Frontal cortex (tissue), 4 donors: ENCODE measurements around the gene GRM4. TPM values are rescaled to one million over a fixed set of nuclear protein-coding genes. Genes with fewer than 3 reads are reported as not detected.

Experiments
- DNase-seq, 2 donors: peaks; one replicate each; pipeline ENCODE4 v3.0.0; 2012; ENCODE audit warnings: low spot score in 2 of 2
- FAIRE-seq: peaks from 2 replicates; lab custom pipeline; 2012; peaks lifted over from hg19 to GRCh38; lab: Jason Lieb, UNC
- total RNA-seq: library from RNA; depleted of rRNA; stranded (reverse); fragments of >200 nt; gene quantifications from one replicate; pipeline ENCODE4 v1.2.3, GENCODE V29; 2014
- donor health status: control.
- donor health status: control.
- donor health status: control.

The GRM4 gene
- total RNA-seq, 1 donor from 2014 or later, result 3.7 TPM

DNA sequence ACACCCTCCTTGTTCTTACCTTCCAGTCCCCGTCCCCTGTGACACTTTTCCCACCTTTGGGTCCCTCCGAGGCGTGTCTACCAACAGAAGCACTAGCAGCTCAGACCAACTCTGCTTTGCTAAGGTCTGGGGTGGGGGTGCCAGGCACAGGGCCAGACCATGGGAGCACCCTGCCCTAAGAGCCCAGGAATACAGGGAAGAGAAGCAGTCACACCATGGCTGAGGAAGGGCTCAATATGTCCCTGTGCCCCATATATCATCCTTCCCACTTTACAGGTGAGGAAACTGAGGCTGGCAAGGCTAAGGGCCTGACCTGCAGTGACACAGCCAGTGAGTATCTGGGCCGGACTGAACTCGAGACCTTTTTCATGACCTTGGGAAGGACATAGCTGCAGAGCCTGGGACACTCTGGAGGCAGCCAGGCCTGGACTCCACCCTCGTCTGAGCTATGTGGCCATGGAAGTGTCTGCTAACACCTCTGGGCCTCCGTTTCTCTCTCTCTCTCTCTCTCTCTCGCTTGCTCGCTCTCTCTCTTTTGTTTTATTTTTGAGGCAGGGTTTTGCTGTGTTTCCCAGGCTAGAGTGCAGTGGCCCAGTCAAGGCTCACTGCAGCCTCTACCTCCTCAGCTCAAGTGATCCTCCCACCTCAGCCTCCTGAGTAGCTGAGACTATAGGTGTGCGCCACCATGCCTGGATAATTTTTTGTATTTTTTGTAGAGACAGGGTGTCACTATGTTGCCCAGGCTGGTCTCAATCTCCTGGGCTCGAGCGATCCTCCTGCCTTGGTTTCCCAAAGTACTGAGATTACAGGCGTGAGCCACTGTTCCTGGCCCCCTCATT is 156.7 kb downstream of the GRM4 start:
- DNase-seq, result no peak
- no peak for FAIRE-seq

- DNase-seq, result no peak
- FAIRE-seq, result no peak
These were observed 157.5 kb downstream of the GRM4 start for GRCh38 chr6:33988121-33989015.

DNA sequence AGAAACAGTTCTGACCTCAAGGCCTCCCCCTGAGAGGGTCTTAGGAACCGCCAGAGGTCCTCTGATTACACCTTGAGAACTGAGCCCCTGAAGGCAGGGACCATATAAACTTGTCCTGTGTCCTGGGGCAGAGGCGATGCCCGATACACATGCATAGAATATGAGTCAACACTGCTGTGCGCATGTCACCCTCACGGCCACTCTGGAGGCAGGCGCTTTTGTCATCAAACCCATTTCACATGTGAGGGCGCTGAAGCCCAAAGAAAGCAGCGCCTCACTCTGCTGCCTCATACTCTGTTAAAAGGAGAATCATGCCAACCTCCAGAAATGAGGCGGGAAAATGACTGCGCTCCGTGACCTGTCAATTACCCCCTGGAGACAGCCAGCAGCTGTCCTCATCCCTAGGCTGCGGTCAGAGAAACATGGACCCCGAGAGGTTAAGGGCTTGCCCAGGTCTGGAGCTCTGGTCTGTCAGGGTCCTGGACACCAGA is 158.3 kb downstream of the GRM4 start:
- DNase-seq (no peak), FAIRE-seq (no peak)

DNA sequence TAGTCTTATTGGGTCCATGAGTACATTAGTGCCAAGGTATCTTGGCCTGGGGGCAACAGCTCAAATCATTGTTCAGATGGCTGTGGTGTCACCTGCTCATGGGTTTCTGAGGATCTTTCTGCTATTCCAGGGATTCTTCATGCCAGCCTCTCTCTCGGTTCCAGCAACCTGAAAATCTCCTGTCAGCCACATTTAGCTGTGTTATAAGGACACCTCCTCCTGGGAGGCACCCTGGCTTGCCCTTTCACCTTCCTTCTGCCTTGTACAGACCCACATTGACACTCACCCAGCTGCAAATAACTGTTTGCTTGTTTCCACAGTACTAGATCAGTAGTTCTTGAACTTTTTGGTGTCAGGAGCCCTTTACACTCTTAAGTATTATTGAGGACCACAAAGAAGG is 159.9 kb downstream of the GRM4 start:
- no peak for FAIRE-seq
- DNase-seq, result no peak

GRCh38 chr6:33985313-33985751 is 160.6 kb downstream of the GRM4 start:
- FAIRE-seq, result no peak

GRCh38 chr6:33984466-33985312 is 161.2 kb downstream of the GRM4 start:
- FAIRE-seq (no peak), DNase-seq (no peak)

More at GRCh38 chr6:33985313-33985751, 160.6 kb downstream of the GRM4 start:
- no peak for DNase-seq

GRCh38 chr6:33983721-33984465 is 162.0 kb downstream of the GRM4 start:
- DNase-seq (no peak), FAIRE-seq (no peak)

DNA sequence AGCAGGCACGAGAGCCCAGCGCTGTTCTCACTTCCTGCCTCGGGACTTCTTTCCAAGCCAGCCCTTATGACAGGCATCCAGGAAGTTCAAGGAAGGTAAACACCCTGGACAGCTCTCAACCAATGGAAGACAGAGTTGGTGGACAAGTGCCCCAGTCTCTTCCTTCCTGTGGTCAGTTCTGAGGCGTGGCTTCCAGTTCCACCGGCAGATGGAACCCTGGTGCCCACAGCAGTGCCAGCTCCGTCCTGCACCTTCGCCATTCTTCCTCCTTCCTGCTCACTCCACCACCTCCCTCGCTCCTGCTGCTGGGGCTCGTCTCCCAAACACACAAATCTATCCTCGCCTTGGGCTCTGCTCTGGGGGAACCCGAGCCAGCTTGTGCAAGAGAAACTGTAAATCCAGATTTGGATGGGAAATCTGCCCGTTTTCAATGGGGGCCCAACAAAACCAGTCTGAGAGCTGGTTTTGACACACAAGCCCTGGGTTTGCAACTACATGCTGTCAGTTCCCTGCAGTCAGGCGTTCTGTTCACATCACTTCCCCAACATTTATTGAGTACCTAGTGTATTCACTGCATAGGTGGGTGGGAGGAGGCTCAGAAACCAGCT is 162.7 kb downstream of the GRM4 start:
- DNase-seq (peak in 1 of 2 donors; percentile 54), FAIRE-seq (no peak)

DNA sequence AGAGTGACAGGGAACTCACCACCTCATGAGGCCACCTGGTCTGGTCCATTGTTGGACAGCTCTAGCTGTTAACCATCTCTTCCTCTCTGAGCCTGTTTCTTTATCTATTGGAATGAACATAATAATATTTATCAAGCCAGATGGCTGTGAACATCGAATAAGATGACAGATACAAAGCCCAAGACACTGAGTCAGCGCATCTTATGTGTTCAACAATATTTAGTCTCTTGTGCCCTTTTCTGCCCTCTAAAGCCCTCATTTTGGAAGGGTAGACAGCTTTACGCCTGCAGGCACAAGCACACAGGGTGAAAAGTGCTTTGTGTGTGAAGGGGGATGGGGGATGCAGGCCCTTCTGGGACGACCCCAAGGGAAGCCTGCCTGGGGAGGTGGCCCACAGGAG is 164.0 kb downstream of the GRM4 start:
- DNase-seq (no peak), FAIRE-seq (no peak)

DNA sequence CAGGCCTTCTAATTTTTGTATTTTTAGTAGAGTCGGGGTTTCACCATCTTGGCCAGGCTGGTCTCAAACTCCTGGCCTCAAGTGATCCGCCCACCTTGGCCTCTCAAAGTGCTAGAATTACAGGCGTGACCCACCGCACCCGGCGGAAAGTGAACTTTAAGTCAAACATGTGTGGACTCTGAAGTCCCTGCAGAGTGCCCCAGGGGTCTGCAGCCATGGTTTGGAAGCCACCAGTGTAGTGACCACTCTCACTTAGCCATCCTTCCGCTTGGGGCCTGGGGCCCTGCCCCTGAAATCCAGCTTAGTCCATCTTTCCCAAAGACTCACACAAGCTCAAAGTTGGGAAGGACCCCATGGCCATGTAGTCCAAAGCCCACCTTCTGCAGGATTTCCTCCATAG is 164.5 kb downstream of the GRM4 start:
- DNase-seq (no peak), FAIRE-seq (no peak)

DNA sequence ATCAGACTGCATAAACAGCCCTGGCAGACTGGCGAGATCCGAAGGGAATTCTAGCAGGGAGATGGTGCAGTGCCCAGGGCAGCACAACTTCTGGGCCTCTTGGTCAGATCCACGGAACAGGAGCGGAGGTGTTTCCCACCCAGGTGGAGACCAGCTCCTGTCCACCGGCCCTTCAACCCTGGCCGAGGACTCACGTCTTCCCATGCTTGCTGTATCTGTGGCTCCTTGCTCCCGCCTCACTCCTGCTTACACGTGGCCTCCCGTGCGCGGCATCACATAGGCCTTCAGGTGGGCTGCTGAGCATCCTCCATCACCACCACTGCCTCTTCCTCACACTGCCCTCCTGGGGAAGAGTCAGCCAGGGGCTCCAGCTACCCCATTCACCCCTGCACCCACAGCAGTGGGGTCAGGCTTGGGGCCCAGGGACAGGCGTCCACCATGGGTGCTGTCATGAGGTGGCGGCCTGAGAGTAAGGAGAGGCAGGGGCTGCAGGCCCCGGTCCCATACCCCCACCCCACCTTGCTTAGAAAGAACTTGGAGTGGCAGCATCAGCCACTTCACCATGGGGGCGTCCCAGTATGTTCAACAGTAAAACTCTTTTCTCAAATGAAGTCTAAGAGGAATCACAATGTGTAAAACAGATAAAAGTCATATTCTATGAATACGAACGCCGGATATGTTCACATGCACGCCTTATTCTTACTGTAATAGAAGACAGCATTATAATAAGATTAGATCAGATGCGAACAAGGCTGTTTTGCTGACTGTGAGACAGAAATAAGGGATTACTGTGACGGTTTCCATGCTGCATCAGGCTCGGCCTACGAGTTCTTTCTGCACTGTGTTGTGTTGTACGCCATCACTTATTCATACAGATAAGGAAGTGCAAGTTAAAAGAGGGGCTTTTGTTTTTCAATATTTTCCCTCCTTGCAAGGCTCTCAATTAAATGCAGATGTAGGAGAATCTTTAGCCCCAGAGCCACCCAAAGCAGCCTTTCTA is 165.4 kb downstream of the GRM4 start:
- FAIRE-seq (no peak), DNase-seq (no peak)

- FAIRE-seq (no peak), DNase-seq (no peak)
These were observed 166.1 kb downstream of the GRM4 start for GRCh38 chr6:33979750-33980149.

DNA sequence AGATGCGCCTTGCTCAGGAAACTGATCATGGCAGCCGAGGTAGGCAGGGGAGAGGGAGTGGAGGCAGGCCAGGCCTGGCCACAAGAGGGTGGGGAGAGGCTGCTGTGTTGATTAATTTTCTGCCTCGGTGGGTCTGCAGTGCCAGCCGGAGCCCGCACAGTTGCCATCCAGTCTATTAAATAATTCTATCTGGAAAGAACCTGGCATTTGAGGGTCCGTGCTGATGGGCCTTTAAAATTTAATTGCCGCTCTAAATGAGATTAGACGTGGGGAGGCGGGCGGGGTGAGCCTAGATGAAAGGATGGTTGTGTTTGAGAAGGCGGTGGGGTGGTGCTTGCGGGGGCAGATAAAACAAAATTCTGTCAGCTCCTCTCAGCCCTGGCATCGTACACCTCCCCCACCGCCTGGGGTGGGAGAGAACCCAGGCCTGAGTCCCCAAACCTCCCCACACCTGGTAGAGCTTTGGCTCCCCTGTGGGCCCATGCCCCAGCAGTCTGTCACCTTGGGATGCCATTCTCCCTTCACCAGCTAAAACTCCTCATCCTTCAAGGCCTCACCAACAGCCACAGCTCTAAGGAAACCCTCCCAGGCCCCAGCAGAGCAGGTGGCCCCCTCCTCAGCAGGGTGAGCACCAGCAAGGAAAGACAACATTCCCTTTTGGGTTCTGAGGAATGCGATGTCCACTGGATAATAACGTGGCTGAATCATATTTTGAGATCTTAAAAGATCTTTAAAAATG is 167.3 kb downstream of the GRM4 start:
- FAIRE-seq (no peak), DNase-seq (no peak)

DNA sequence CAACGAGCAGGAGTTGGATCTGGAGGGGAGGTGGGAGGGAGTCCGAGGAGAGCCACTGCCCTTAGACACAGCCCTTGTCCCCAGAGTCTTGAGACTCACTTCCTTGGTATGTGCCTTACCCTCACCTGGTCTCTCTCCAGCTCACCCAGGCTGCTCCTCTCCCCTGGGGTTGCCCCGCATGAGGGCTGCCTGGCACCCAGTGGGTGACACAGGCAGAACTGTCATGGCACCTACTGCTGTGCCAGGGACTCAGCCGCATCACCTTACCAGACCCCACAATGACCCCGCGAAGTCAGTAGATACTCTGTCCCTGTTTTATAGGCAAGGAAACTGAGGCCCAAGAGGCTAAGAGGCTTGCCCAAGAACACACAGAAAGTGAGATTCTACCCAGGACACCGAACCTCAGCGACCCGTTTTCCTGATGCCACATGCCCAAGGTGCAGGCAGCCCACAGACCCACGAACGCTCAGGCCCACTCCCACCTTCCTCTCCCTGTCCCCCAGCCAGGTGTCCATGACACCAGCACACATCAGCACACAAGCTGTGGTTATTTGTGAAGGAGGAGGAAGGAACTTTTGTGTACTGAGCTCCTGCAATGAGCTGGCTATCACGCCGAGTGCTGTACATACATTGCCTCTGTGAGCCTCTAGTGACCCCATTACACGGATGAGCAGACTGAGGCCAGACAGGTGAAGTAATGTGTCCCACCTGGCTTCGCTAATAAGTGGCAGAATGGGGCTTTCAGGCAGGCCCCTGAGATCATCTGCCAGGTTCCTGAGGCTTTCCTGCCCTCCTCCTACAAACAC is 168.1 kb downstream of the GRM4 start:
- no peak for DNase-seq
- FAIRE-seq, result no peak

- no peak for FAIRE-seq
These were observed 169.2 kb downstream of the GRM4 start for GRCh38 chr6:33976437-33977360.

More at GRCh38 chr6:33976437-33977360, 169.2 kb downstream of the GRM4 start:
- no peak for DNase-seq
